DND-41 (cell line): Measurements from ENCODE around the gene H1-8.

Experiments used
- CTCF ChIP-seq: IDR thresholded peaks from 2 replicates; pipeline ENCODE4 v1.5.1; 2012; ENCODE audit warnings: borderline replicate concordance, low read length, moderate library complexity, mild to moderate bottlenecking; ENCODE audit not compliant: poor library complexity, severe bottlenecking; ENCODE audit errors: extremely low read depth
- EZH2 ChIP-seq: IDR thresholded peaks from 3 replicates; pipeline ENCODE4 v1.6.1; 2012; ENCODE audit warnings: borderline replicate concordance, low read depth, mild to moderate bottlenecking, moderate library complexity, low read length, inconsistent platforms; ENCODE audit not compliant: severe bottlenecking

GRCh38 chr3:129586746-129587430 is 43.9 kb downstream of the H1-8 start:
- TF ChIP-seq CTCF = no peak
- no peak for TF ChIP-seq EZH2
